HG03108 (cell line): ENCODE measurements around the gene RABL2A.
"Not testable (repeated sequence)": the region's sequence is repeated elsewhere in the genome, so short reads cannot be mapped to it uniquely, and the experiment has no call there.

Experiments
- ATAC-seq: cut with Tn5 transposase; IDR thresholded peaks from one replicate; pipeline ENCODE4 v1.9.1; 2021; ENCODE audit warnings: moderate library complexity; ENCODE audit not compliant: unreplicated experiment

Gene RABL2A

GRCh38 chr2:113606036-113606435 is 21.0 kb upstream of the RABL2A start:
- not testable (repeated sequence) for ATAC-seq

- ATAC-seq, result not testable (repeated sequence)
Measured at GRCh38 chr2:113609822-113610221, 17.2 kb upstream of the RABL2A start.

- ATAC-seq, result not testable (repeated sequence)
Measured at GRCh38 chr2:113621002-113621401, 6.1 kb upstream of the RABL2A start.

GRCh38 chr2:113625906-113626305 is 1.2 kb upstream of the RABL2A start:
- ATAC-seq, result not testable (repeated sequence)

- not testable (repeated sequence) for ATAC-seq
Measured at GRCh38 chr2:113632849-113633345, 5.8 kb downstream of the RABL2A start.

GRCh38 chr2:113635358-113635757 is 8.3 kb downstream of the RABL2A start:
- not testable (repeated sequence) for ATAC-seq

GRCh38 chr2:113636226-113636625 is 9.2 kb downstream of the RABL2A start:
- ATAC-seq, result not testable (repeated sequence)

GRCh38 chr2:113638084-113638483 is 11.0 kb downstream of the RABL2A start:
- ATAC-seq, result not testable (repeated sequence)

GRCh38 chr2:113646217-113646616 is 19.2 kb downstream of the RABL2A start:
- not testable (repeated sequence) for ATAC-seq

GRCh38 chr2:113650834-113651815 is 24.1 kb downstream of the RABL2A start:
- not testable (repeated sequence) for ATAC-seq

GRCh38 chr2:113652599-113652998 is 25.5 kb downstream of the RABL2A start:
- ATAC-seq, result not testable (repeated sequence)

- ATAC-seq, result not testable (repeated sequence)
Measured at GRCh38 chr2:113656031-113656624, 29.1 kb downstream of the RABL2A start.

GRCh38 chr2:113657735-113658134 is 30.7 kb downstream of the RABL2A start:
- ATAC-seq, result not testable (repeated sequence)

- ATAC-seq, result not testable (repeated sequence)
Measured at GRCh38 chr2:113663285-113664060, 36.4 kb downstream of the RABL2A start.

GRCh38 chr2:113664761-113665533 is 37.9 kb downstream of the RABL2A start:
- not testable (repeated sequence) for ATAC-seq

GRCh38 chr2:113669013-113669412 is 41.9 kb downstream of the RABL2A start:
- ATAC-seq, result not testable (repeated sequence)

- no peak for ATAC-seq
Measured at GRCh38 chr2:113672326-113672932, 45.4 kb downstream of the RABL2A start.

- no peak for ATAC-seq
Measured at GRCh38 chr2:113675875-113676274, 48.8 kb downstream of the RABL2A start.

GRCh38 chr2:113676623-113677266 is 49.7 kb downstream of the RABL2A start:
- no peak for ATAC-seq
